ENCODE data around the gene ANKRD63.

ANKRD63 gene

GRCh38 chr15:40322531-40323238 is 39.8 kb upstream of the ANKRD63 start:
- TF ChIP-seq ISL1 (CRISPR knock-in tag; IDR thresholded peaks at IDR 0.05) (no peak), OSR1 (CRISPR knock-in tag; IDR thresholded peaks at IDR 0.05) (no peak), ZNF565 (CRISPR knock-in tag; conservative IDR thresholded peaks at IDR 0.05; ENCODE audit: low read depth) (no peak), ZNF8 (CRISPR knock-in tag; IDR thresholded peaks at IDR 0.05) (no peak), POU6F1 (CRISPR knock-in tag; IDR thresholded peaks at IDR 0.05; ENCODE audit: borderline replicate concordance, low read depth) (no peak), TCF4 (CRISPR knock-in tag; IDR thresholded peaks at IDR 0.05; ENCODE audit: borderline replicate concordance) (no peak), CSDC2 (CRISPR knock-in tag; IDR thresholded peaks at IDR 0.05) (no peak), ARNTL (CRISPR knock-in tag; IDR thresholded peaks at IDR 0.05; ENCODE audit: borderline replicate concordance, low read depth) (no peak), SNAI2 (CRISPR knock-in tag; IDR thresholded peaks at IDR 0.05) (no peak), ZFP30 (CRISPR knock-in tag; IDR thresholded peaks at IDR 0.05) (no peak), ZC3H10 (CRISPR knock-in tag; IDR thresholded peaks at IDR 0.05) (no peak), TOX (CRISPR knock-in tag; IDR thresholded peaks at IDR 0.05; ENCODE audit: borderline replicate concordance) (no peak), PATZ1 (CRISPR knock-in tag; IDR thresholded peaks at IDR 0.05; ENCODE audit: borderline replicate concordance) (no peak), ZFP3 (CRISPR knock-in tag; IDR thresholded peaks at IDR 0.05) (no peak), ESRRG (CRISPR knock-in tag; IDR thresholded peaks at IDR 0.05) (no peak), GLIS3 (CRISPR knock-in tag; IDR thresholded peaks at IDR 0.05) (no peak), ZNF70 (CRISPR knock-in tag; IDR thresholded peaks at IDR 0.05) (no peak)
- TF ChIP-seq, protein P1, sequence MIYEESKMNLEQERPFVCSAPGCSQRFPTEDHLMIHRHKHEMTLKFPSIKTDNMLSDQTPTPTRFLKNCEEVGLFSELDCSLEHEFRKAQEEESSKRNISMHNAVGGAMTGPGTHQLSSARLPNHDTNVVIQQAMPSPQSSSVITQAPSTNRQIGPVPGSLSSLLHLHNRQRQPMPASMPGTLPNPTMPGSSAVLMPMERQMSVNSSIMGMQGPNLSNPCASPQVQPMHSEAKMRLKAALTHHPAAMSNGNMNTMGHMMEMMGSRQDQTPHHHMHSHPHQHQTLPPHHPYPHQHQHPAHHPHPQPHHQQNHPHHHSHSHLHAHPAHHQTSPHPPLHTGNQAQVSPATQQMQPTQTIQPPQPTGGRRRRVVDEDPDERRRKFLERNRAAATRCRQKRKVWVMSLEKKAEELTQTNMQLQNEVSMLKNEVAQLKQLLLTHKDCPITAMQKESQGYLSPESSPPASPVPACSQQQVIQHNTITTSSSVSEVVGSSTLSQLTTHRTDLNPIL (CRISPR knock-in tag; IDR thresholded peaks at IDR 0.05; ENCODE audit: low read depth) = no peak
- TF ChIP-seq, protein P2, sequence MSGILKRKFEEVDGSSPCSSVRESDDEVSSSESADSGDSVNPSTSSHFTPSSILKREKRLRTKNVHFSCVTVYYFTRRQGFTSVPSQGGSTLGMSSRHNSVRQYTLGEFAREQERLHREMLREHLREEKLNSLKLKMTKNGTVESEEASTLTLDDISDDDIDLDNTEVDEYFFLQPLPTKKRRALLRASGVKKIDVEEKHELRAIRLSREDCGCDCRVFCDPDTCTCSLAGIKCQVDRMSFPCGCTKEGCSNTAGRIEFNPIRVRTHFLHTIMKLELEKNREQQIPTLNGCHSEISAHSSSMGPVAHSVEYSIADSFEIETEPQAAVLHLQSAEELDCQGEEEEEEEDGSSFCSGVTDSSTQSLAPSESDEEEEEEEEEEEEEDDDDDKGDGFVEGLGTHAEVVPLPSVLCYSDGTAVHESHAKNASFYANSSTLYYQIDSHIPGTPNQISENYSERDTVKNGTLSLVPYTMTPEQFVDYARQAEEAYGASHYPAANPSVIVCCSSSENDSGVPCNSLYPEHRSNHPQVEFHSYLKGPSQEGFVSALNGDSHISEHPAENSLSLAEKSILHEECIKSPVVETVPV (CRISPR knock-in tag; IDR thresholded peaks at IDR 0.05) = no peak
- ATAC-seq = no peak

DNA sequence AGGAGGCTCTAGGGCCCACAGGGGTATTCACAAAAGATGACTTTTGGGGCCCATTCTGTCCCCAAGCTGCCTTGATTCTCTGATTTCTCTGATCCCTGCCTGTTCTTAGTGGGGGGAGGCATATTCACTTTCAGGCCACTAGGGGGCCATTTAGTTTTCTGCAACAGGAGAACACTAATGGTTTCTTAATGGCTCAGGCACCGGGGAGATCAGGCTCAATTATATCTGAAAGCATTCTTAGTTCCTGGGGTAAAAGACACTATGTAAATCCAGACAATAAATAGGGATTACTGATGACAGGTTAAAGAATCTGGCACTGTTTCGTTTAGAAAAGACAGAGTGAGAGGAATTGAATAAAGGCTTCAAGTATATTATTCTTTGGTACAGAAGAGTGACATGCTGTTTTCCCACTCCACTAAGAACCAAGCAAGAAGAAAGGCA is 38.1 kb upstream of the ANKRD63 start:
- no peak for TF ChIP-seq POU6F1 (CRISPR knock-in tag; IDR thresholded peaks at IDR 0.05; ENCODE audit: borderline replicate concordance, low read depth)
- no peak for TF ChIP-seq ZNF8 (CRISPR knock-in tag; IDR thresholded peaks at IDR 0.05)
- TF ChIP-seq TSHZ2 (CRISPR knock-in tag; IDR thresholded peaks at IDR 0.05) = no peak
- TF ChIP-seq ISL1 (CRISPR knock-in tag; IDR thresholded peaks at IDR 0.05) = no peak; the same call in 1 of the 2 replicates
- TF ChIP-seq PPARA (CRISPR knock-in tag; IDR thresholded peaks at IDR 0.05; ENCODE audit: borderline replicate concordance) = no peak
- TF ChIP-seq ESRRG (CRISPR knock-in tag; IDR thresholded peaks at IDR 0.05) = no peak
- TF ChIP-seq ZFP3 (CRISPR knock-in tag; IDR thresholded peaks at IDR 0.05) = no peak
- no peak for TF ChIP-seq SNAI2 (CRISPR knock-in tag; IDR thresholded peaks at IDR 0.05)
- no peak for TF ChIP-seq RARB (CRISPR knock-in tag; IDR thresholded peaks at IDR 0.05)
- no peak for TF ChIP-seq BACH2 (CRISPR knock-in tag; IDR thresholded peaks at IDR 0.05; ENCODE audit: borderline replicate concordance)
- no peak for TF ChIP-seq ZC3H10 (CRISPR knock-in tag; IDR thresholded peaks at IDR 0.05)
- TF ChIP-seq ZNF70 (CRISPR knock-in tag; IDR thresholded peaks at IDR 0.05) = no peak
- no peak for TF ChIP-seq TOX (CRISPR knock-in tag; IDR thresholded peaks at IDR 0.05; ENCODE audit: borderline replicate concordance)
- TF ChIP-seq ARNTL (CRISPR knock-in tag; IDR thresholded peaks at IDR 0.05; ENCODE audit: borderline replicate concordance, low read depth) = no peak
- TF ChIP-seq PATZ1 (CRISPR knock-in tag; IDR thresholded peaks at IDR 0.05; ENCODE audit: borderline replicate concordance) = no peak
- peak; percentile 63 for ATAC-seq

Data from SK-N-SH treated with all-trans-retinoic acid at 6 μM for 48 hours (cell line).